Psoas muscle (tissue), 8 donors: ENCODE results near the gene ZC2HC1B. TPM values are rescaled to one million over a fixed set of nuclear protein-coding genes. Genes with fewer than 3 reads are reported as not detected.

Experiments used
- ATAC-seq, 4 donors: fragments of 200-7000 bp; cut with Tn5 transposase; one replicate each; pipeline ENCODE4 v1.9.1; 2020; ENCODE audit warnings: moderate library complexity in 3 of 4, mild to moderate bottlenecking in 2 of 4
- DNase-seq, 2 donors: peaks; one replicate each; pipeline ENCODE4 v3.0.0-alpha.2; 2020
- H3K27ac ChIP-seq: fragments of 200-600 bp; one replicate; pipeline ENCODE4 v1.8.0; 2022
- H3K27me3 ChIP-seq, 3 donors: fragments of 200-600 bp in 1 of 3; one replicate each; pipeline versions ENCODE4 v1.6.1 to v1.8.0; 2013 to 2022; ENCODE audit warnings: low read length in 2 of 3, mild to moderate bottlenecking in 2 of 3, moderate library complexity in 1 of 3; ENCODE audit not compliant: insufficient read depth in 3 of 3
- H3K36me3 ChIP-seq, 2 donors: fragments of 200-600 bp in 1 of 2; one replicate each; pipeline versions ENCODE4 v1.6.1 to v1.8.0; 2013 to 2022; ENCODE audit warnings: low read depth in 1 of 2, mild to moderate bottlenecking in 1 of 2, moderate library complexity in 1 of 2; ENCODE audit not compliant: insufficient read depth in 1 of 2
- H3K4me1 ChIP-seq: fragments of 200-600 bp; one replicate; pipeline ENCODE4 v1.8.0; 2022
- H3K4me3 ChIP-seq: fragments of 200-600 bp; one replicate; pipeline ENCODE4 v1.8.0; 2022; ENCODE audit warnings: mild to moderate bottlenecking
- H3K9me3 ChIP-seq: fragments of 200-600 bp; one replicate; pipeline ENCODE4 v1.8.0; 2022
- WGBS, 3 donors: extraction: QIAGEN DNeasy Blood & Tissue Kit; methylation state at CpG; one replicate each; pipeline versions ENCODE4 v1.1.6 to v1.1.7; 2013; 5-methylcytosine and 5-hydroxymethylcytosine counted together
- intact Hi-C, 2 donors: fragments of 100-400 bp; cut with DNase I; formaldehyde crosslinking; loops; one replicate each; pipeline versions ENCODE4 v1.11.0 to v1.14.2; 2022
- long read RNA-seq, 2 donors: library from polyadenylated mRNA; unstranded; transcript quantifications; one replicate each; pipeline ENCODE4 v2.0.0, GENCODE V29; 2021
- polyA plus RNA-seq, 3 donors: library from polyadenylated mRNA; stranded (reverse); fragments of 200-250 nt; gene quantifications; one replicate each; pipeline ENCODE4 v1.2.3, GENCODE V29; 2013
- total RNA-seq, 4 donors: library from RNA; stranded (reverse); fragmentation: NEBNext Ultra II Directional in 2 of 4; extraction: Animal tissue kit (Norgen Biotek cat#: 25700) in 2 of 4; gene quantifications; one replicate each; pipeline versions ENCODE4 v1.2.1 to v1.2.4, GENCODE V29; 2021 to 2023
- TF ChIP-seq, protein P1 (sequence below): fragments of 200-600 bp; IDR thresholded peaks from one replicate; pipeline ENCODE4 v1.8.0; 2022; ENCODE audit warnings: antibody characterized with exemption
- donor health status: healthy with polysubstance abuse.
- donor health status: DM: no; HTN: no; CAD: no; lungs with moderate emphysema.
- donor health status: Bipolar disorder and iron deficiency.
- donor health status: healthy.
- donor health status: DM: yes; HTN: yes; CAD: no.
- donor health status: DM: no; HTN: no; CAD: no.
- donor health status: DM: no; HTN: no; CAD: no.
- donor health status: DM: yes; HTN: yes; CAD: no.

ZC2HC1B gene, protein sequence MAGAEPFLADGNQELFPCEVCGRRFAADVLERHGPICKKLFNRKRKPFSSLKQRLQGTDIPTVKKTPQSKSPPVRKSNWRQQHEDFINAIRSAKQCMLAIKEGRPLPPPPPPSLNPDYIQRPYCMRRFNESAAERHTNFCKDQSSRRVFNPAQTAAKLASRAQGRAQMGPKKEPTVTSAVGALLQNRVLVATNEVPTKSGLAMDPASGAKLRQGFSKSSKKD
- total RNA-seq (under 1 TPM in 1 of 4 donors, not detected in 3; 0.56 TPM), polyA plus RNA-seq (not detected)
- long read RNA-seq, donor 1, result 0 reads
- long read RNA-seq, donor 2, result 0 reads

DNA sequence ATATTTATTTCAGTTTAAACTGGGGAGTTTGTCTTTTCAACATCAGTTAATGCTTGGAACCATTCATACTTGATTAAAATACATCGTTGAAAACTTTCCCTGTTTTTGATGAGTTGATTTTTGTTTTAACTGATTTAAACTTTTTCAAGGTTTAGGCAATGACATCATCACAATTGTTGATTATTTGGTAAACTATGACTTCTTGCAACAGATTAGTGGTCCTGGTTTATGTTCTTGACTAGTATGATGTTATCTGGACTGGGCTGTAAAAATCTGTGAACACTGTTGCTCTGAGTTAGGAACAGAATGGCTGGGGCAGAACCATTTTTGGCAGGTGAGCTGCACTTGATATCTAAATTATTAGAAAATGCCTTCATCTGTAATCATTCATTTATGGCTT lies at the start of gene ZC2HC1B:
Gene ZC2HC1B, plus strand, starts transcription at position 241 of the 400 bp plus-strand sequence. Its CDS starts 66 bp downstream, at position 307.
- 25 to 44% (median 42%) methylated on average over 1 of the region's 1 CpG for WGBS, 3 donors
- peaks cover 4 to 71% of the 10 kb centered on the region in 2 donors for H3K36me3 ChIP-seq
- no peak for ATAC-seq
- no peak within 1 kb of the TSS for H3K27ac ChIP-seq
- TF ChIP-seq, protein P1, sequence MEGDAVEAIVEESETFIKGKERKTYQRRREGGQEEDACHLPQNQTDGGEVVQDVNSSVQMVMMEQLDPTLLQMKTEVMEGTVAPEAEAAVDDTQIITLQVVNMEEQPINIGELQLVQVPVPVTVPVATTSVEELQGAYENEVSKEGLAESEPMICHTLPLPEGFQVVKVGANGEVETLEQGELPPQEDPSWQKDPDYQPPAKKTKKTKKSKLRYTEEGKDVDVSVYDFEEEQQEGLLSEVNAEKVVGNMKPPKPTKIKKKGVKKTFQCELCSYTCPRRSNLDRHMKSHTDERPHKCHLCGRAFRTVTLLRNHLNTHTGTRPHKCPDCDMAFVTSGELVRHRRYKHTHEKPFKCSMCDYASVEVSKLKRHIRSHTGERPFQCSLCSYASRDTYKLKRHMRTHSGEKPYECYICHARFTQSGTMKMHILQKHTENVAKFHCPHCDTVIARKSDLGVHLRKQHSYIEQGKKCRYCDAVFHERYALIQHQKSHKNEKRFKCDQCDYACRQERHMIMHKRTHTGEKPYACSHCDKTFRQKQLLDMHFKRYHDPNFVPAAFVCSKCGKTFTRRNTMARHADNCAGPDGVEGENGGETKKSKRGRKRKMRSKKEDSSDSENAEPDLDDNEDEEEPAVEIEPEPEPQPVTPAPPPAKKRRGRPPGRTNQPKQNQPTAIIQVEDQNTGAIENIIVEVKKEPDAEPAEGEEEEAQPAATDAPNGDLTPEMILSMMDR, result no peak
- no peak for DNase-seq
- no peaks in the 10 kb centered on the region for H3K27me3 ChIP-seq
- intact Hi-C loops, result no loop called here
- no peaks in the 10 kb centered on the region for H3K9me3 ChIP-seq
- no peaks in the 10 kb centered on the region for H3K4me1 ChIP-seq
- H3K4me3 ChIP-seq, result no peak within 1 kb of the TSS

DNA sequence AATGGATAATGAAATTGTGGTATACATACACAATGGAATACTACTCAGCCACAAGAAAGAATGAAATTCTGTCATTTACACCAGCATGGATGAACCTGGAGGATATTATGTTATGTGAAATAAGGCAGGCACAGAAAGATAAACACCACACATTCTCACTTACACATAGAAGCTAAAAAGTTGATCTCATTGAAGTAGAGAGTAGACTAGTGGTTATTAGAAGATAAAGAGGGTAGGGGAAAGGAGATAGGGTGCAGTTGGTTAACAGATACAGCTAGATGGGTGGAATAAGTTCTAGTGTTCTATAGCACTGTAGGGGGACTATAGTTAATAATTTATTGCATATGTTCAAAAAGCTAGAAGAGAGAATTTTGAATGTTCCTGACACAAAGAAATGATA lies 46.7 kb upstream of the ZC2HC1B start:
- no peaks in the 10 kb centered on the region for H3K9me3 ChIP-seq
- no peak overlapping the region for H3K27ac ChIP-seq
- no peaks in the 10 kb centered on the region for H3K27me3 ChIP-seq
- no peak overlapping the region for H3K4me3 ChIP-seq
- H3K36me3 ChIP-seq, result peaks cover 0 to 9% of the 10 kb centered on the region in 2 donors
- TF ChIP-seq, protein P1, result no peak
- intact Hi-C loops, result no loop called here
- no peaks in the 10 kb centered on the region for H3K4me1 ChIP-seq
- DNase-seq, result no peak
- ATAC-seq, result no peak

DNA sequence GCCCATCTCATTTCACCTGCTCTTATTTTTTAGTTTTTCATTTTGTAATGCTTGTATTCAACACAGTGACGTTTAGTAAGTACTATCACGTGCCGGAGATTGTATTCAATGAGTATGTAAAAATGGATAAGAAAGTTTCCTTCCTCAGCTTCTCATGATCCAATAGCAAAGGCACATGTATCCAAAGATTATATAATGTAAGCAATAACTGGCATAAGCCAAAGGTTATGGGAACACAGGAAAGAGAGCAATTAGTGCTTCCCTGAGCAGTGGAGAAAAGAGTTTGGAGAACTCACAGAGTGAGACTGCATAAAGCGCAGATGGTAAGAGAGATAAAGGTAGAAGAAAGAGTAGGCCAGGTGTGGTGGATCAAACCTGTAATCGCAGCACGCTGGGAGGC lies 42.9 kb upstream of the ZC2HC1B start:
- Histone ChIP-seq H3K4me1 (no peaks in the 10 kb centered on the region), H3K27me3 (no peaks in the 10 kb centered on the region), H3K9me3 (no peaks in the 10 kb centered on the region), H3K4me3 (no peak overlapping the region), H3K27ac (no peak overlapping the region), H3K36me3 (peaks cover 0 to 30% of the 10 kb centered on the region in 2 donors)
- intact Hi-C loops, result no loop called here
- 79 to 93% (median 92%) methylated on average over 6 of the region's 6 CpGs for WGBS, 3 donors
- ATAC-seq (no peak), DNase-seq (no peak)
- TF ChIP-seq, protein P1, result no peak

DNA sequence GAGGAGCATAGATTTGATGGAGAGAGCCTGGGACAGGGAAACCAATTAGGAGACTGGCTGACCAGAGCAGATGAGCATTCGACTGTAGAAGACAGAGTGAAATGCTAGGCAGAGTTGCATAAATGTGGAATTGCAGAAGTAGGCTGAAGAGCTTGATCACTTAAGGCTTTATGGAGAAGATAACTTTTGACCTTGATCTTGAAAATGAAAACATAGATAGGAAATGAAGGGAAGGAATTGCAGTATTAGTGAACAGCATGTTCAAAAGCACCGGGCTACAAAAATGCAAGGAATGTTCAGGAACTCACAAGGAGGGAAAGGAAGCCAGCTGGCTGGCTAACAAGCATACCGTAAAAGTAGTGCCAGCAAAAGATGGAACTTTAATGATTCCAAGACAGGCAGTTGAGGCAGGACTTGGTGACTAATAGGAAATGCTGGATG lies 41.7 kb upstream of the ZC2HC1B start:
- intact Hi-C loops, result no loop called here
- DNase-seq, result no peak
- Histone ChIP-seq H3K36me3 (peaks cover 0 to 34% of the 10 kb centered on the region in 2 donors), H3K27ac (no peak overlapping the region), H3K4me3 (no peak overlapping the region), H3K4me1 (no peaks in the 10 kb centered on the region), H3K9me3 (no peaks in the 10 kb centered on the region), H3K27me3 (no peaks in the 10 kb centered on the region)
- WGBS, 3 donors, result 34 to 41% (median 35%) methylated on average over 3 of the region's 3 CpGs
- ATAC-seq, result no peak
- TF ChIP-seq, protein P1, result no peak

DNA sequence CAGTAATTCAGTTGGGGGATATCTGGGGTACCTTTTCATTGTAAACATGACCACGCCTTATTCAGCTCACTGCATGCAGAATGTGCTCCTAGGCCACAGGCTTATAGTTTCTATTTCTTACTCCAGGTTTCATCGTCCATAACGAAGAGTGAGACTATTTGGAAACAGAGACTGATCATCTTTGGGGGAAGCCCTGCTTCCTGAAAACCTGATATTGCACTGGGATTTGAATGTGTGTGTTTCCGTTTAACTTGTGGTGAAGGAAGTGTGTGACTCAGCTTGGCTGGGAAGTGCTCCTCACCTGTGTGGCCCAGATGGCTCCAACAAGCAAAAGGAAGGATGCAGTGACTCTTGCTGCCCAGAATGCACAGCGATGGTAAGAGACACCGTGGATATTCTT lies 40.7 kb upstream of the ZC2HC1B start:
- 77 to 81% (median 78%) methylated on average over 6 of the region's 6 CpGs for WGBS, 3 donors
- TF ChIP-seq, protein P1, result no peak
- H3K27me3 ChIP-seq, result no peaks in the 10 kb centered on the region
- ATAC-seq (no peak), DNase-seq (no peak)
- no peak overlapping the region for H3K4me3 ChIP-seq
- H3K36me3 ChIP-seq, result peaks cover 0 to 37% of the 10 kb centered on the region in 2 donors
- H3K27ac ChIP-seq, result no peak overlapping the region
- intact Hi-C loops, result no loop called here
- no peaks in the 10 kb centered on the region for H3K9me3 ChIP-seq
- no peaks in the 10 kb centered on the region for H3K4me1 ChIP-seq
